IMR-90 (cell line): ENCODE measurements around the gene THADA. TPM values are rescaled to one million over a fixed set of nuclear protein-coding genes. Genes with fewer than 3 reads are reported as not detected.

Experiments
- ATAC-seq: fragments of 200-7000 bp; cut with Tn5 transposase; 2 replicates; pipeline ENCODE4 v1.9.1; 2020; ENCODE audit warnings: low read depth, mild to moderate bottlenecking, moderate library complexity
- BruUV-seq: library from RNA; stranded (reverse); fragments of 400-500 nt; replicated peaks from 2 replicates; lab custom pipeline; 2021; lab: Mats Ljungman, UMichigan
- CTCF ChIA-PET: fragments of 300-600 bp; formaldehyde crosslinking; extraction: SDS; loops from one replicate; lab custom pipeline; 2021; ENCODE audit warnings: antibody characterized with exemption; lab: Yijun Ruan, JAX
- POLR2A ChIA-PET: fragments of 300-600 bp; sonication (Branson Sonifier 250); formaldehyde crosslinking; loops from one replicate; lab custom pipeline; 2022; ENCODE audit warnings: antibody characterized with exemption; ENCODE audit not compliant: unreplicated experiment; lab: Charles Lee
- DNase-seq: peaks from one replicate; pipeline ENCODE4 v3.0.0; 2013
- H2AFZ ChIP-seq: replicated peaks from 2 replicates; pipeline ENCODE3; 2013; ENCODE audit warnings: low read length, mild to moderate bottlenecking; ENCODE audit not compliant: poor library complexity
- H2AK5ac ChIP-seq: 2 replicates; pipeline ENCODE4 v1.6.1; 2013; ENCODE audit warnings: low read depth, low read length, inconsistent platforms
- H2AK9ac ChIP-seq: replicated peaks from 2 replicates; pipeline ENCODE3; 2013; ENCODE audit warnings: mild to moderate bottlenecking, low read depth, low read length, moderate library complexity; ENCODE audit not compliant: poor library complexity
- H2BK120ac ChIP-seq: 2 replicates; pipeline ENCODE4 v1.6.1; 2013; ENCODE audit warnings: low read depth, low read length, inconsistent platforms
- H2BK15ac ChIP-seq: 3 replicates; pipeline ENCODE4 v1.6.1; 2013; ENCODE audit warnings: low read depth, low read length, inconsistent platforms
- H2BK20ac ChIP-seq: 2 replicates; pipeline ENCODE4 v1.6.1; 2013; ENCODE audit warnings: low read depth, mild to moderate bottlenecking, inconsistent platforms, low read length, moderate library complexity
- H2BK5ac ChIP-seq: 2 replicates; pipeline ENCODE4 v1.6.1; 2013; ENCODE audit warnings: mild to moderate bottlenecking, low read depth, low read length, inconsistent platforms; ENCODE audit not compliant: poor library complexity, severe bottlenecking
- H3K14ac ChIP-seq: replicated peaks from 2 replicates; pipeline ENCODE4 v1.6.1; 2013; ENCODE audit warnings: low read depth, low read length, inconsistent platforms
- H3K18ac ChIP-seq: 2 replicates; pipeline ENCODE4 v1.6.1; 2013; ENCODE audit warnings: low read depth, low read length, control low read depth
- H3K23ac ChIP-seq: 2 replicates; pipeline ENCODE4 v1.6.1; 2013; ENCODE audit warnings: low read depth, low read length, inconsistent platforms
- H3K27ac ChIP-seq: 2 replicates; pipeline ENCODE4 v1.5.1; 2013; ENCODE audit warnings: mild to moderate bottlenecking, control low read depth, low read length; ENCODE audit not compliant: insufficient read depth
- H3K27me3 ChIP-seq: 2 replicates; pipeline ENCODE4 v1.6.1; 2013; ENCODE audit warnings: low read length; ENCODE audit not compliant: control insufficient read depth, insufficient read depth
- H3K36me3 ChIP-seq: 2 replicates; pipeline ENCODE4 v1.6.1; 2013; ENCODE audit warnings: low read length, mixed read lengths; ENCODE audit not compliant: control insufficient read depth, insufficient read depth
- H3K4ac ChIP-seq: 2 replicates; pipeline ENCODE4 v1.6.1; 2013; ENCODE audit warnings: low read depth, low read length, inconsistent platforms
- H3K4me1 ChIP-seq: 2 replicates; pipeline ENCODE4 v1.6.1; 2013; ENCODE audit warnings: low read length, mixed read lengths; ENCODE audit not compliant: control insufficient read depth, insufficient read depth
- H3K4me2 ChIP-seq: 2 replicates; pipeline ENCODE4 v1.6.1; 2013; ENCODE audit warnings: low read depth, mild to moderate bottlenecking, control low read depth, low read length, moderate library complexity
- H3K4me3 ChIP-seq: 2 replicates; pipeline ENCODE4 v1.5.1; 2013; ENCODE audit warnings: low read depth, mild to moderate bottlenecking, control low read depth, low read length, moderate library complexity; ENCODE audit not compliant: insufficient read depth
- H3K56ac ChIP-seq: 2 replicates; pipeline ENCODE4 v1.6.1; 2013; ENCODE audit warnings: low read length, inconsistent platforms; ENCODE audit not compliant: insufficient read depth; ENCODE audit errors: extremely low read depth
- H3K79me1 ChIP-seq, 2 experiments: 2 replicates each; pipeline ENCODE4 v1.6.1; 2013; ENCODE audit warnings: low read length in 2 of 2, inconsistent platforms in 1 of 2, low read depth in 1 of 2
- H3K9ac ChIP-seq: 2 replicates; pipeline ENCODE4 v1.6.1; 2013; ENCODE audit warnings: low read depth, low read length, control low read depth
- H3K9me1 ChIP-seq: 2 replicates; pipeline ENCODE4 v1.6.1; 2013; ENCODE audit warnings: low read length, inconsistent platforms; ENCODE audit not compliant: insufficient read depth
- H3K9me3 ChIP-seq: 2 replicates; pipeline ENCODE4 v1.6.1; 2013; ENCODE audit warnings: low read length; ENCODE audit not compliant: control insufficient read depth, insufficient read depth
- H4K20me1 ChIP-seq: 2 replicates; pipeline ENCODE4 v1.6.1; 2013; ENCODE audit warnings: low read length, inconsistent platforms; ENCODE audit not compliant: insufficient read depth
- H4K5ac ChIP-seq: 2 replicates; pipeline ENCODE4 v1.6.1; 2013; ENCODE audit warnings: mild to moderate bottlenecking, low read depth, low read length, control low read depth
- H4K8ac ChIP-seq, 2 experiments: 2 replicates each; pipeline ENCODE4 v1.6.1; 2013; ENCODE audit warnings: low read depth in 2 of 2, low read length in 2 of 2, control low read depth in 1 of 2, inconsistent platforms in 1 of 2
- H4K91ac ChIP-seq: 2 replicates; pipeline ENCODE4 v1.6.1; 2013; ENCODE audit warnings: low read depth, low read length, inconsistent platforms; ENCODE audit not compliant: insufficient read depth
- BHLHE40 ChIP-seq: fragments of 150-350 bp; IDR thresholded peaks from 2 replicates; pipeline ENCODE4 v1.6.1; 2016; ENCODE audit warnings: mild to moderate bottlenecking, low read depth, low read length
- CEBPB ChIP-seq: IDR thresholded peaks from 2 replicates; pipeline ENCODE4 v1.6.1; 2012; ENCODE audit warnings: low read depth, low read length, improper control_type of control experiment
- CHD1 ChIP-seq: IDR thresholded peaks from 2 replicates; pipeline ENCODE4 v1.6.1; 2012; ENCODE audit warnings: low read depth, low read length, improper control_type of control experiment
- ELK1 ChIP-seq: fragments of 150-350 bp; IDR thresholded peaks from 2 replicates; pipeline ENCODE4 v1.6.1; 2016; ENCODE audit warnings: low read depth, mild to moderate bottlenecking, low read length, moderate library complexity, borderline replicate concordance
- FOS ChIP-seq: fragments of 150-350 bp; IDR thresholded peaks from 2 replicates; pipeline ENCODE4 v1.6.1; 2016; ENCODE audit warnings: low read depth, low read length
- MAFK ChIP-seq: IDR thresholded peaks from 2 replicates; pipeline ENCODE4 v1.6.1; 2012; ENCODE audit warnings: low read depth, low read length, improper control_type of control experiment
- MAZ ChIP-seq: IDR thresholded peaks from 2 replicates; pipeline ENCODE4 v1.6.1; 2012; ENCODE audit warnings: low read depth, mild to moderate bottlenecking, low read length, improper control_type of control experiment, moderate library complexity, borderline replicate concordance
- NFE2L2 ChIP-seq: fragments of 150-350 bp; IDR thresholded peaks from 2 replicates; pipeline ENCODE4 v1.6.1; 2016; ENCODE audit warnings: low read depth, mild to moderate bottlenecking, low read length
- POLR2A ChIP-seq: IDR thresholded peaks from 2 replicates; pipeline ENCODE4 v1.6.1; 2012; ENCODE audit warnings: mild to moderate bottlenecking, low read depth, low read length
- RAD21 ChIP-seq: IDR thresholded peaks from 2 replicates; pipeline ENCODE4 v1.6.1; 2012; ENCODE audit warnings: low read length, improper control_type of control experiment
- RCOR1 ChIP-seq: IDR thresholded peaks from 2 replicates; pipeline ENCODE4 v1.6.1; 2012; ENCODE audit warnings: mild to moderate bottlenecking, low read length, improper control_type of control experiment; ENCODE audit not compliant: insufficient replicate concordance
- RFX5 ChIP-seq: IDR thresholded peaks from 2 replicates; pipeline ENCODE4 v1.8.0; 2012; ENCODE audit warnings: low read depth, mild to moderate bottlenecking, low read length, moderate library complexity
- SMC3 ChIP-seq: fragments of 150-350 bp; IDR thresholded peaks from 2 replicates; pipeline ENCODE4 v1.6.1; 2016; ENCODE audit warnings: low read depth, mild to moderate bottlenecking, antibody characterized with exemption, low read length, moderate library complexity
- USF2 ChIP-seq: fragments of 150-350 bp; IDR thresholded peaks from 2 replicates; pipeline ENCODE4 v1.6.1; 2017; ENCODE audit warnings: mild to moderate bottlenecking, antibody characterized with exemption, low read length, low read depth
- WGBS, 2 experiments: methylation state at CpG; one replicate each; pipeline versions ENCODE4 v1.1.5 to v1.1.7; 2013; ENCODE audit warnings: missing lambda C conversion rate in 2 of 2; ENCODE audit not compliant: insufficient read length in 1 of 2; ENCODE audit errors: extremely low coverage in 2 of 2; 5-methylcytosine and 5-hydroxymethylcytosine counted together
- dilution Hi-C: fragments of 300-500 bp; cut with HindIII; formaldehyde crosslinking; loops from one replicate; pipeline ENCODE4 v1.14.3; 2018; ENCODE audit warnings: low sequenced_read_pairs; ENCODE audit not compliant: unreplicated experiment
- in situ Hi-C: fragments of 300-500 bp; cut with MboI; formaldehyde crosslinking; loops from 3 replicates; pipeline ENCODE4 v1.14.3; 2019; ENCODE audit warnings: low sequenced_read_pairs, inconsistent platforms, mixed read lengths
- intact Hi-C: fragments of 100-400 bp; cut with micrococcal nuclease; formaldehyde crosslinking; loops from 2 replicates; pipeline ENCODE4 v1.10.0; 2022
- polyA plus RNA-seq, 3 experiments: library from polyadenylated mRNA; depleted of rRNA; stranded (reverse); fragments of >200 nt; gene quantifications; 2 replicates each; pipeline ENCODE4 v1.2.3, GENCODE V29; 2012; ENCODE audit warnings: low replicate concordance in 1 of 3
- total RNA-seq: library from RNA; depleted of rRNA; stranded (reverse); fragments of >200 nt; gene quantifications from 2 replicates; pipeline ENCODE4 v1.2.3, GENCODE V29; 2012

THADA gene
- total and polyA plus RNA-seq, 2 of the 4 experiments (the other 2 are of a cell fraction) = 10.5 to 21.3 TPM

- H3K14ac ChIP-seq = peak overlapping the region; percentile 78; the same call in 1 of the 2 replicates
- intact Hi-C loops (loop anchor here (5.0 kb wide), 1 partner anchor 33 kb away; no protein-coding TSS in a partner anchor), dilution Hi-C loops (no loop called here), in situ Hi-C loops (no loop called here)
- no peak for TF ChIP-seq ELK1
- TF ChIP-seq USF2 = no peak
- TF ChIP-seq RFX5 = no peak
- TF ChIP-seq CEBPB = no peak
- no peak for TF ChIP-seq RAD21
- no peak for TF ChIP-seq BHLHE40
- TF ChIP-seq NFE2L2 = no peak
- no peak for TF ChIP-seq FOS
- TF ChIP-seq MAFK = no peak
- TF ChIP-seq CHD1 = no peak
- TF ChIP-seq POLR2A = no peak
- no peak for TF ChIP-seq SMC3
- TF ChIP-seq RCOR1 = no peak
- no peak for TF ChIP-seq MAZ
- no peak overlapping the region for H2AK9ac ChIP-seq
- H3K27ac ChIP-seq = no peak overlapping the region
- H3K23ac ChIP-seq = no peak overlapping the region
- no peaks in the 10 kb centered on the region for H3K9me3 ChIP-seq
- no peaks in the 10 kb centered on the region for H4K20me1 ChIP-seq
- peak overlapping the region; percentile 57; the same call in 1 of the 3 replicates for H2BK15ac ChIP-seq
- DNase-seq = no peak
- no peak overlapping the region for H2AFZ ChIP-seq
- ChIA-PET POLR2A (interaction anchor here (0.6 to 0.7 kb wide), 2 partner anchors 164 to 212 kb away, joined by 8 to 11 read pairs; no protein-coding TSS in a partner anchor), CTCF (interaction anchor here (0.7 kb wide), 1 partner anchor 208 kb away, joined by 3 read pairs; no protein-coding TSS in a partner anchor)
- H3K4me1 ChIP-seq = peaks cover 23% of the 10 kb centered on the region
- no peak for ATAC-seq
- no CpG with 5 or more reads among the region's 1 CpG for WGBS, 2 experiments
- H2BK20ac ChIP-seq = peak overlapping the region; percentile 71; the same call in 1 of the 2 replicates
- no peak overlapping the region for H4K5ac ChIP-seq
- H2BK120ac ChIP-seq = peak overlapping the region; percentile 49; the same call in 1 of the 2 replicates
- peak overlapping the region; percentile 86; the same call in 1 of the 2 replicates for H3K18ac ChIP-seq
- H3K9ac ChIP-seq = no peak overlapping the region
- peaks cover 9% of the 10 kb centered on the region for H3K9me1 ChIP-seq
- H2AK5ac ChIP-seq = no peak overlapping the region
- H3K56ac ChIP-seq = no peak overlapping the region
- no peak overlapping the region for H2BK5ac ChIP-seq
- peaks cover 0 to 4% of the 10 kb centered on the region in 2 experiments; a peak in 1 of 4 replicates for H3K79me1 ChIP-seq
- H4K91ac ChIP-seq = peak overlapping the region; percentile 43; the same call in 1 of the 2 replicates
- no peaks in the 10 kb centered on the region for H3K36me3 ChIP-seq
- H3K4me3 ChIP-seq = no peak overlapping the region
- no peak overlapping the region for H4K8ac ChIP-seq
- no peaks in the 10 kb centered on the region for H3K27me3 ChIP-seq
- no peak overlapping the region for H3K4me2 ChIP-seq
- BruUV-seq = no TSS peak
- H3K4ac ChIP-seq = peak overlapping the region; percentile 34; the same call in 1 of the 2 replicates
Observed at GRCh38 chr2:43460174-43460546, 135.7 kb downstream of the THADA start.
